ENCODE results near the gene OR11A1.
A peak's percentile ranks its signal among the peaks of the same experiment; 100 is the strongest.

The OR11A1 gene

GRCh38 chr6:29395331-29395730 is 61.5 kb downstream of the OR11A1 start, which contains the start of gene OR12D2:
Gene OR12D2 (plus strand): TSS chr6:29395631. CDS start chr6:29396700, 1,069 bp downstream.
- no peak for DNase-seq
- TF ChIP-seq GATA1 (IDR thresholded peaks at IDR 0.05; ENCODE audit: low read depth, low read length) (no peak), POLR2A (IDR thresholded peaks at IDR 0.05; ENCODE audit: low read length) (no peak)

GRCh38 chr6:29388533-29388932 is 68.3 kb downstream of the OR11A1 start:
- no peak for DNase-seq
- no peak for TF ChIP-seq POLR2A (IDR thresholded peaks at IDR 0.05; ENCODE audit: low read length)
- no peak for TF ChIP-seq GATA1 (IDR thresholded peaks at IDR 0.05; ENCODE audit: low read depth, low read length)

GRCh38 chr6:29376003-29376402 is 80.9 kb downstream of the OR11A1 start:
- DNase-seq, result peak; percentile 16 to 32
- TF ChIP-seq GATA1 (IDR thresholded peaks at IDR 0.05; ENCODE audit: low read depth, low read length) (no peak), POLR2A (IDR thresholded peaks at IDR 0.05; ENCODE audit: low read length) (no peak)

Measured in erythroblast (primary cell).